HepG2 (cell line): ENCODE measurements around the gene HMGB2. TPM values are rescaled to one million over a fixed set of nuclear protein-coding genes. Genes with fewer than 3 reads are reported as not detected.
A peak's percentile ranks its signal among the peaks of the same experiment; 100 is the strongest.

Source experiments
- DNMT1 ChIP-seq: sonication (generic); formaldehyde crosslinking; IDR thresholded peaks from 2 replicates; pipeline ENCODE4 v1.5.1; 2020; ENCODE audit warnings: mild to moderate bottlenecking, missing genetic modification reagents
- ERF ChIP-seq: IDR thresholded peaks from 2 replicates; pipeline ENCODE4 v1.6.1; 2018; ENCODE audit warnings: missing biosample characterization, missing genetic modification reagents
- GFI1 ChIP-seq: sonication (generic); formaldehyde crosslinking; IDR thresholded peaks from 2 replicates; pipeline ENCODE4 v1.5.0; 2020; ENCODE audit warnings: missing genetic modification reagents, mild to moderate bottlenecking, borderline replicate concordance
- IKZF5 ChIP-seq: IDR thresholded peaks from 2 replicates; pipeline ENCODE4 v1.6.1; 2018; ENCODE audit warnings: missing genetic modification reagents, mild to moderate bottlenecking, missing compliant biosample characterization
- KMT2A ChIP-seq: sonication (generic); formaldehyde crosslinking; IDR thresholded peaks from 2 replicates; pipeline ENCODE4 v1.4.0; 2020; ENCODE audit warnings: missing genetic modification reagents
- KMT2B ChIP-seq: IDR thresholded peaks from 2 replicates; pipeline ENCODE4 v1.6.1; 2016; ENCODE audit warnings: missing genetic modification reagents, missing compliant biosample characterization
- MED8 ChIP-seq: sonication (generic); formaldehyde crosslinking; IDR thresholded peaks from 2 replicates; pipeline ENCODE4 v1.8.1; 2023; ENCODE audit warnings: mild to moderate bottlenecking, missing genetic modification reagents; ENCODE audit not compliant: insufficient replicate concordance
- MEIS2 ChIP-seq: sonication (generic); formaldehyde crosslinking; IDR thresholded peaks from 2 replicates; pipeline ENCODE4 v1.9.0; 2021; ENCODE audit warnings: mild to moderate bottlenecking, missing genetic modification reagents
- NR2F1 ChIP-seq, 2 experiments: fragments of 450-650 bp in 1 of 2; formaldehyde crosslinking in 1 of 2; IDR thresholded peaks; 2 replicates each; pipeline versions ENCODE4 v1.5.0 to v1.6.1; 2016 to 2020; ENCODE audit warnings: mild to moderate bottlenecking in 1 of 2, missing compliant biosample characterization in 1 of 2, missing genetic modification reagents in 1 of 2, moderate library complexity in 1 of 2
- PHF21A ChIP-seq: sonication (generic); formaldehyde crosslinking; IDR thresholded peaks from 2 replicates; pipeline ENCODE4 v1.5.0; 2020; ENCODE audit warnings: mild to moderate bottlenecking, missing genetic modification reagents
- PRDM4 ChIP-seq: sonication (generic); formaldehyde crosslinking; IDR thresholded peaks from 2 replicates; pipeline ENCODE4 v1.9.0; 2021; ENCODE audit warnings: missing genetic modification reagents, borderline replicate concordance
- PRPF4 ChIP-seq: fragments of 200-400 bp; formaldehyde crosslinking; IDR thresholded peaks from 2 replicates; pipeline ENCODE4 v1.6.1; 2016; ENCODE audit warnings: low read length, low read depth; ENCODE audit not compliant: poor library complexity, severe bottlenecking
- REPIN1 ChIP-seq: sonication (generic); formaldehyde crosslinking; IDR thresholded peaks from 2 replicates; pipeline ENCODE4 v1.8.0; 2022; ENCODE audit warnings: missing genetic modification reagents, low read depth, mild to moderate bottlenecking, borderline replicate concordance
- RXRA ChIP-seq: sonication (generic); formaldehyde crosslinking; IDR thresholded peaks from 2 replicates; pipeline ENCODE4 v1.5.1; 2020; ENCODE audit warnings: missing genetic modification reagents
- SP140L ChIP-seq: sonication (generic); formaldehyde crosslinking; IDR thresholded peaks from 2 replicates; pipeline ENCODE4 v1.4.0; 2020; ENCODE audit warnings: missing genetic modification reagents, borderline replicate concordance
- TARDBP ChIP-seq: sonication (generic); formaldehyde crosslinking; IDR thresholded peaks from 2 replicates; pipeline ENCODE4 v1.8.0; 2022; ENCODE audit warnings: mild to moderate bottlenecking, missing genetic modification reagents
- ZBTB38 ChIP-seq: sonication (generic); formaldehyde crosslinking; IDR thresholded peaks from 2 replicates; pipeline ENCODE4 v1.5.1; 2020; ENCODE audit warnings: mild to moderate bottlenecking, missing genetic modification reagents
- ZFX ChIP-seq: sonication (generic); formaldehyde crosslinking; IDR thresholded peaks from 2 replicates; pipeline ENCODE4 v1.4.0; 2020; ENCODE audit warnings: mild to moderate bottlenecking, low read depth, missing genetic modification reagents, moderate library complexity
- ZKSCAN5 ChIP-seq: sonication (generic); formaldehyde crosslinking; IDR thresholded peaks from 2 replicates; pipeline ENCODE4 v1.5.1; 2020; ENCODE audit warnings: mild to moderate bottlenecking, missing genetic modification reagents
- ZNF143 ChIP-seq: sonication (generic); formaldehyde crosslinking; IDR thresholded peaks from 2 replicates; pipeline ENCODE4 v1.4.0; 2020; ENCODE audit warnings: missing genetic modification reagents
- ZNF331 ChIP-seq: sonication (generic); formaldehyde crosslinking; IDR thresholded peaks from 2 replicates; pipeline ENCODE4 v1.4.0; 2020; ENCODE audit warnings: missing genetic modification reagents
- ZNF660 ChIP-seq: sonication (generic); formaldehyde crosslinking; IDR thresholded peaks from 2 replicates; pipeline ENCODE4 v1.5.1; 2020; ENCODE audit warnings: mild to moderate bottlenecking, low read depth, missing genetic modification reagents, borderline replicate concordance
- polyA plus RNA-seq, 8 experiments: library from polyadenylated mRNA; depleted of rRNA in 3 of 8; stranded (reverse) in 7 of 8; unstranded in 1 of 8; fragments of >200 nt; fragmentation: Illumina TruSeq in 4 of 8; extraction: Trizol in 4 of 8; gene quantifications; 2 replicates each; pipeline versions ENCODE4 v1.2.1 to v1.2.3, GENCODE V29; 2011 to 2016; ENCODE audit warnings: low read depth in 4 of 8, missing spikeins in 1 of 8, mixed read lengths in 1 of 8; ENCODE audit not compliant: insufficient read depth in 1 of 8
- total RNA-seq, 5 experiments: library from RNA; depleted of rRNA; stranded (reverse); fragments of >200 nt; fragmentation: Illumina TruSeq; extraction: Trizol; gene quantifications; 2 replicates each; pipeline ENCODE4 v1.2.3, GENCODE V29; 2016; ENCODE audit warnings: low read depth in 1 of 5
- TF ChIP-seq, protein P1 (sequence below): sonication (generic); formaldehyde crosslinking; IDR thresholded peaks from 2 replicates; pipeline ENCODE4 v1.8.0; 2022; ENCODE audit warnings: missing genetic modification reagents, low read depth, mild to moderate bottlenecking, borderline replicate concordance
- TF ChIP-seq, protein P2 (sequence below): sonication (generic); formaldehyde crosslinking; IDR thresholded peaks from 2 replicates; pipeline ENCODE4 v1.5.1; 2020; ENCODE audit warnings: missing genetic modification reagents, mild to moderate bottlenecking, borderline replicate concordance

Gene HMGB2
- total and polyA plus RNA-seq, 2 of the 13 experiments (the other 11 are each of a cell fraction or from before 2014, with no cell fraction given): 90.5 to 332 TPM

- TF ChIP-seq PRDM4 (CRISPR knock-in tag) (no peak), ZNF331 (CRISPR knock-in tag) (0 out of 2 replicates have a peak, but pooled peaks have one; percentile 18), ZNF660 (CRISPR knock-in tag) (no peak), REPIN1 (CRISPR knock-in tag) (no peak), KMT2A (CRISPR knock-in tag) (peak; percentile 83), KMT2B (CRISPR knock-in tag) (peak; percentile 84; the same call in 1 of the 2 replicates), MED8 (no peak), ERF (0 out of 2 replicates have a peak, but pooled peaks have one; percentile 11), GFI1 (CRISPR knock-in tag) (peak; percentile 3; the same call in 1 of the 2 replicates), DNMT1 (CRISPR knock-in tag) (no peak), IKZF5 (CRISPR knock-in tag) (no peak), SP140L (CRISPR knock-in tag) (no peak), ZBTB38 (CRISPR knock-in tag) (no peak), TARDBP (CRISPR knock-in tag) (peak; percentile 21), ZKSCAN5 (CRISPR knock-in tag) (no peak), PHF21A (no peak), ZNF143 (CRISPR knock-in tag) (peak; percentile 82; the same call in 1 of the 2 replicates), ZFX (CRISPR knock-in tag) (peak; percentile 42; the same call in 1 of the 2 replicates), NR2F1 (CRISPR knock-in tag; IDR thresholded peaks at IDR 0.05) (no peak), PRPF4 (no peak), RXRA (CRISPR knock-in tag) (no peak), MEIS2 (no peak)
- TF ChIP-seq, protein P1, sequence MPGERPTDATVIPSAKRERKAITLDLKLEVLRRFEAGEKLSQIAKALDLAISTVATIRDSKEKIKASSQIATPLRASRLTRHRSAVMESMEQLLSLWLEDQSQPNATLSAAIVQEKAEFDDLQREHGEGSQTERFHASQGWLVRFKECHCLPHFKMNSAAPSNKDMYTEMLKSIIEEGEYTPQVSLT (CRISPR knock-in tag): no peak
- TF ChIP-seq, protein P2, sequence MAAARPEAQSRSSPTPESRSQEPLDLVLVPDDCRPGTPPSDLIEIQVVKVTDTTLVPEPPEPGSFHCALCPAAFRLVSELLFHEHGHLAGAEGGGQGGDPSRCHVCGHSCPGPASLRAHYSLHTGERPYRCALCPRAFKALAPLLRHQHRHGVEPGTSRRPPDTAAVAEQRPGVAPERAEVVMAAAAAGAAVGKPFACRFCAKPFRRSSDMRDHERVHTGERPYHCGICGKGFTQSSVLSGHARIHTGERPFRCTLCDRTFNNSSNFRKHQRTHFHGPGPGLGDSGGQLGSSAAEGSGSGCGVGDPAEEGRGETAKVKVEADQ: 0 out of 2 replicates have a peak, but pooled peaks have one; percentile 36
Observed at GRCh38 chr4:173334891-173335752, 964 bp upstream of the HMGB2 start (continued).
